Hematopoietic multipotent progenitor cell (in vitro differentiated cells): ENCODE measurements around the gene KRT77. TPM values are rescaled to one million over a fixed set of nuclear protein-coding genes. Genes with fewer than 3 reads are reported as not detected.
"Not testable (repeated sequence)": the region's sequence is repeated elsewhere in the genome, so short reads cannot be mapped to it uniquely, and the experiment has no call there.

Experiments used
- DNase-seq, 3 donors: peaks; one replicate each; pipeline ENCODE4 v3.0.0-alpha.2; 2011 to 2015; ENCODE audit warnings: low read depth in 2 of 3, low spot score in 2 of 3
- total RNA-seq: library from RNA; depleted of rRNA; stranded (reverse); fragments of >200 nt; gene quantifications from one replicate; pipeline ENCODE4 v1.2.3, GENCODE V29; 2012

The KRT77 gene
- total RNA-seq, 1 donor: not detected

- no peak for DNase-seq
These were observed 21.1 kb upstream of the KRT77 start for GRCh38 chr12:52724384-52724783.

GRCh38 chr12:52722680-52723079 lies 19.4 kb upstream of the KRT77 start:
- DNase-seq: no peak

- DNase-seq: no peak
These were observed 18.6 kb upstream of the KRT77 start for GRCh38 chr12:52721838-52722470.

GRCh38 chr12:52720365-52720886 lies 17.1 kb upstream of the KRT77 start:
- DNase-seq: no peak

GRCh38 chr12:52716061-52716460 lies 12.7 kb upstream of the KRT77 start:
- no peak for DNase-seq

GRCh38 chr12:52715416-52715815 lies 12.1 kb upstream of the KRT77 start:
- no peak for DNase-seq

GRCh38 chr12:52714887-52715281 lies 11.6 kb upstream of the KRT77 start:
- no peak for DNase-seq

GRCh38 chr12:52713960-52714886 lies 10.9 kb upstream of the KRT77 start:
- DNase-seq: no peak

- not testable (repeated sequence) for DNase-seq
These were observed 8.8 kb upstream of the KRT77 start for GRCh38 chr12:52712122-52712521.

GRCh38 chr12:52710730-52711129 lies 7.4 kb upstream of the KRT77 start:
- no peak for DNase-seq

- DNase-seq: no peak
These were observed 4.7 kb upstream of the KRT77 start for GRCh38 chr12:52708010-52708409.

GRCh38 chr12:52704464-52704863 lies 1.1 kb upstream of the KRT77 start:
- no peak for DNase-seq

GRCh38 chr12:52703878-52704277 lies 554 bp upstream of the KRT77 start:
- DNase-seq: peak in 1 of 3 donors; percentile 29

GRCh38 chr12:52702338-52702737 lies 986 bp downstream of the KRT77 start:
- DNase-seq: no peak

- no peak for DNase-seq
These were observed 2.0 kb downstream of the KRT77 start for GRCh38 chr12:52701281-52701680.

GRCh38 chr12:52699960-52700359 lies 3.4 kb downstream of the KRT77 start:
- no peak for DNase-seq

- no peak for DNase-seq
These were observed 4.0 kb downstream of the KRT77 start for GRCh38 chr12:52699373-52699772.

GRCh38 chr12:52698651-52699340 lies 4.5 kb downstream of the KRT77 start:
- no peak for DNase-seq

GRCh38 chr12:52697058-52697582 lies 6.2 kb downstream of the KRT77 start:
- DNase-seq: no peak

- no peak for DNase-seq
These were observed 6.7 kb downstream of the KRT77 start for GRCh38 chr12:52696588-52696987.

- DNase-seq: no peak
These were observed 8.3 kb downstream of the KRT77 start for GRCh38 chr12:52695039-52695438.
